EL (cell line): Measurements from ENCODE around the gene PCED1B.
"Not testable (repeated sequence)": the region's sequence is repeated elsewhere in the genome, so short reads cannot be mapped to it uniquely, and the experiment has no call there.

Experiments
- DNase-seq: peaks from one replicate; pipeline ENCODE4 v3.0.0-alpha.2; 2016

PCED1B gene

GRCh38 chr12:47214001-47214619, 134.7 kb downstream of the PCED1B start:
- no peak for DNase-seq

- DNase-seq = no peak
These were observed 135.3 kb downstream of the PCED1B start for GRCh38 chr12:47214771-47215170.

GRCh38 chr12:47216150-47216677, 136.8 kb downstream of the PCED1B start:
- DNase-seq = no peak

- not testable (repeated sequence) for DNase-seq
These were observed 138.1 kb downstream of the PCED1B start for GRCh38 chr12:47217595-47217869.

GRCh38 chr12:47218191-47218654, 138.8 kb downstream of the PCED1B start:
- DNase-seq = no peak

GRCh38 chr12:47219243-47219642, 139.8 kb downstream of the PCED1B start:
- no peak for DNase-seq

GRCh38 chr12:47221256-47222023, 142.0 kb downstream of the PCED1B start:
- no peak for DNase-seq

GRCh38 chr12:47222520-47223030, 143.2 kb downstream of the PCED1B start:
- no peak for DNase-seq

- no peak for DNase-seq
These were observed 143.8 kb downstream of the PCED1B start for GRCh38 chr12:47223031-47223847.

GRCh38 chr12:47223848-47224213, 144.4 kb downstream of the PCED1B start:
- DNase-seq = no peak

- DNase-seq = no peak
These were observed 145.2 kb downstream of the PCED1B start for GRCh38 chr12:47224563-47225133.

- no peak for DNase-seq
These were observed 145.9 kb downstream of the PCED1B start for GRCh38 chr12:47225356-47225755.

- DNase-seq = no peak
These were observed 146.8 kb downstream of the PCED1B start for GRCh38 chr12:47226199-47226598.

GRCh38 chr12:47228802-47229201, 149.4 kb downstream of the PCED1B start:
- no peak for DNase-seq

GRCh38 chr12:47231456-47231855, 152.0 kb downstream of the PCED1B start:
- no peak for DNase-seq

- DNase-seq = no peak
These were observed 155.2 kb downstream of the PCED1B start for GRCh38 chr12:47234576-47235141.

- no peak for DNase-seq
These were observed 156.0 kb downstream of the PCED1B start for GRCh38 chr12:47235258-47236040.

- DNase-seq = peak; percentile 84
These were observed 156.8 kb downstream of the PCED1B start for GRCh38 chr12:47236109-47236714.

GRCh38 chr12:47237751-47238211, 158.4 kb downstream of the PCED1B start:
- no peak for DNase-seq

- DNase-seq = no peak
These were observed 159.3 kb downstream of the PCED1B start for GRCh38 chr12:47238669-47239114.

- DNase-seq = no peak
These were observed 163.0 kb downstream of the PCED1B start for GRCh38 chr12:47242426-47242825.
